ENCODE results near the gene SLC35F3. TPM values are rescaled to one million over a fixed set of nuclear protein-coding genes. Genes with fewer than 3 reads are reported as not detected.

The SLC35F3 gene
- total and polyA plus RNA-seq, 2 experiments from 2014 or later = 1.0 to 3.2 TPM

DNA sequence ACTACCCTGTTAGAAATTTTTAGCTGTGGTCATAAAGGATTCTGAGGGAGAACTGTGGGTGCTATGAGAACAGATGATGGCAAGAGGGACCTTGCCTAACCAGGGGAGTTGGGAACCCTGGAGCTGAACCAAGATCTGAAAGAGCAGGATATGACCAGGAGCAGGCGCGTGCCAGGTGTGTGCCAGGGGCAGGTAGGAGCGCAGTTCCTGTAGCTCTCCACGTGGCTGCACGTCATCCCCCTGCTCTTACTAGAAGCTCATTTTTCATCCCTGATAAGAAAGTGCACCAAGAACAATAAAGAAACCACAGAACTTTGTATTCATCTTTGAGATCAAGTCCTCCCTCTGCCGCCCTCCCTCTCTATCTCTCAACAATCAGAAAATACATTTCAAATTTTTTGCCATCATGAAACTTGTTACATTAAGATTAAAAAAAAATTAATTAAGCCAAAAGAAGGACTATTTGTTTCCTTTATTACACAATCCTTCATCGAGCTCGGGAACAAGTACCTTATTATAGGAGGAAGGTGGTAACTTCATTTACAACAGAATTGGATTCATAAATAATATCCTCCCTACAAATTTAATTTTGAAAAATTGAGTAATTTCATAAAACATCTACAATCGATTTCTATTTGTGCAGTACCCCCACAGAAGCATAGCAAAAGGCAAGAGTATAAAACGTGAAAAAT is 78.5 kb downstream of the SLC35F3 start:
- Histone ChIP-seq H3K36me3 (ENCODE audit: insufficient read depth) (no peaks in the 10 kb centered on the region), H4K20me1 (replicated peaks; ENCODE audit: insufficient read depth) (no peaks in the 10 kb centered on the region), H2AFZ (no peak overlapping the region), H3K4me2 (no peak overlapping the region), H3K9me2 (ENCODE audit: insufficient read depth) (no peaks in the 10 kb centered on the region), H3K4me1 (ENCODE audit: insufficient read depth) (no peaks in the 10 kb centered on the region), H3K79me2 (replicated peaks; ENCODE audit: insufficient read depth) (no peaks in the 10 kb centered on the region), H3K27me3 (ENCODE audit: insufficient read depth) (no peaks in the 10 kb centered on the region), H3F3A (replicated peaks; ENCODE audit: low read depth) (no peaks in the 10 kb centered on the region), H3K27ac (ENCODE audit: low read depth) (no peak overlapping the region), H3K4me3 (no peak overlapping the region)
- Mint-ChIP-seq H3K27me3 (ENCODE audit: insufficient read depth, low read depth, poor library complexity) (no peaks in the 10 kb centered on the region), H3K4me1 (peaks cover 15% of the 10 kb centered on the region), H3K36me3 (ENCODE audit: low read depth) (no peaks in the 10 kb centered on the region), H3K9me3 (no peaks in the 10 kb centered on the region), H3K27ac (no peak overlapping the region), H3K4me3 (no peak overlapping the region)
- no peak for DNase-seq (ENCODE audit: low spot score)
- TF ChIP-seq, protein P1, sequence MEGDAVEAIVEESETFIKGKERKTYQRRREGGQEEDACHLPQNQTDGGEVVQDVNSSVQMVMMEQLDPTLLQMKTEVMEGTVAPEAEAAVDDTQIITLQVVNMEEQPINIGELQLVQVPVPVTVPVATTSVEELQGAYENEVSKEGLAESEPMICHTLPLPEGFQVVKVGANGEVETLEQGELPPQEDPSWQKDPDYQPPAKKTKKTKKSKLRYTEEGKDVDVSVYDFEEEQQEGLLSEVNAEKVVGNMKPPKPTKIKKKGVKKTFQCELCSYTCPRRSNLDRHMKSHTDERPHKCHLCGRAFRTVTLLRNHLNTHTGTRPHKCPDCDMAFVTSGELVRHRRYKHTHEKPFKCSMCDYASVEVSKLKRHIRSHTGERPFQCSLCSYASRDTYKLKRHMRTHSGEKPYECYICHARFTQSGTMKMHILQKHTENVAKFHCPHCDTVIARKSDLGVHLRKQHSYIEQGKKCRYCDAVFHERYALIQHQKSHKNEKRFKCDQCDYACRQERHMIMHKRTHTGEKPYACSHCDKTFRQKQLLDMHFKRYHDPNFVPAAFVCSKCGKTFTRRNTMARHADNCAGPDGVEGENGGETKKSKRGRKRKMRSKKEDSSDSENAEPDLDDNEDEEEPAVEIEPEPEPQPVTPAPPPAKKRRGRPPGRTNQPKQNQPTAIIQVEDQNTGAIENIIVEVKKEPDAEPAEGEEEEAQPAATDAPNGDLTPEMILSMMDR (conservative IDR thresholded peaks at IDR 0.05; ENCODE audit: low read depth in 2 of 2) = no peak
- TF ChIP-seq JUNB (IDR thresholded peaks at IDR 0.05; ENCODE audit: unreplicated experiment) (no peak), STAT1 (IDR thresholded peaks at IDR 0.05; ENCODE audit: unreplicated experiment) (no peak), ETS1 (IDR thresholded peaks at IDR 0.05) (no peak), NANOG (IDR thresholded peaks at IDR 0.05; ENCODE audit: borderline replicate concordance) (no peak), EZH2 (IDR thresholded peaks at IDR 0.05; ENCODE audit: low read depth, unreplicated experiment) (no peak), EZH2phosphoT487 (IDR thresholded peaks at IDR 0.05; ENCODE audit: unreplicated experiment) (no peak), POLR2AphosphoS5 (IDR thresholded peaks at IDR 0.05; ENCODE audit: low read depth) (no peak), ZNF331 (CRISPR knock-in tag; IDR thresholded peaks at IDR 0.05; ENCODE audit: low read depth) (no peak)
- TF ChIP-seq, protein P2, sequence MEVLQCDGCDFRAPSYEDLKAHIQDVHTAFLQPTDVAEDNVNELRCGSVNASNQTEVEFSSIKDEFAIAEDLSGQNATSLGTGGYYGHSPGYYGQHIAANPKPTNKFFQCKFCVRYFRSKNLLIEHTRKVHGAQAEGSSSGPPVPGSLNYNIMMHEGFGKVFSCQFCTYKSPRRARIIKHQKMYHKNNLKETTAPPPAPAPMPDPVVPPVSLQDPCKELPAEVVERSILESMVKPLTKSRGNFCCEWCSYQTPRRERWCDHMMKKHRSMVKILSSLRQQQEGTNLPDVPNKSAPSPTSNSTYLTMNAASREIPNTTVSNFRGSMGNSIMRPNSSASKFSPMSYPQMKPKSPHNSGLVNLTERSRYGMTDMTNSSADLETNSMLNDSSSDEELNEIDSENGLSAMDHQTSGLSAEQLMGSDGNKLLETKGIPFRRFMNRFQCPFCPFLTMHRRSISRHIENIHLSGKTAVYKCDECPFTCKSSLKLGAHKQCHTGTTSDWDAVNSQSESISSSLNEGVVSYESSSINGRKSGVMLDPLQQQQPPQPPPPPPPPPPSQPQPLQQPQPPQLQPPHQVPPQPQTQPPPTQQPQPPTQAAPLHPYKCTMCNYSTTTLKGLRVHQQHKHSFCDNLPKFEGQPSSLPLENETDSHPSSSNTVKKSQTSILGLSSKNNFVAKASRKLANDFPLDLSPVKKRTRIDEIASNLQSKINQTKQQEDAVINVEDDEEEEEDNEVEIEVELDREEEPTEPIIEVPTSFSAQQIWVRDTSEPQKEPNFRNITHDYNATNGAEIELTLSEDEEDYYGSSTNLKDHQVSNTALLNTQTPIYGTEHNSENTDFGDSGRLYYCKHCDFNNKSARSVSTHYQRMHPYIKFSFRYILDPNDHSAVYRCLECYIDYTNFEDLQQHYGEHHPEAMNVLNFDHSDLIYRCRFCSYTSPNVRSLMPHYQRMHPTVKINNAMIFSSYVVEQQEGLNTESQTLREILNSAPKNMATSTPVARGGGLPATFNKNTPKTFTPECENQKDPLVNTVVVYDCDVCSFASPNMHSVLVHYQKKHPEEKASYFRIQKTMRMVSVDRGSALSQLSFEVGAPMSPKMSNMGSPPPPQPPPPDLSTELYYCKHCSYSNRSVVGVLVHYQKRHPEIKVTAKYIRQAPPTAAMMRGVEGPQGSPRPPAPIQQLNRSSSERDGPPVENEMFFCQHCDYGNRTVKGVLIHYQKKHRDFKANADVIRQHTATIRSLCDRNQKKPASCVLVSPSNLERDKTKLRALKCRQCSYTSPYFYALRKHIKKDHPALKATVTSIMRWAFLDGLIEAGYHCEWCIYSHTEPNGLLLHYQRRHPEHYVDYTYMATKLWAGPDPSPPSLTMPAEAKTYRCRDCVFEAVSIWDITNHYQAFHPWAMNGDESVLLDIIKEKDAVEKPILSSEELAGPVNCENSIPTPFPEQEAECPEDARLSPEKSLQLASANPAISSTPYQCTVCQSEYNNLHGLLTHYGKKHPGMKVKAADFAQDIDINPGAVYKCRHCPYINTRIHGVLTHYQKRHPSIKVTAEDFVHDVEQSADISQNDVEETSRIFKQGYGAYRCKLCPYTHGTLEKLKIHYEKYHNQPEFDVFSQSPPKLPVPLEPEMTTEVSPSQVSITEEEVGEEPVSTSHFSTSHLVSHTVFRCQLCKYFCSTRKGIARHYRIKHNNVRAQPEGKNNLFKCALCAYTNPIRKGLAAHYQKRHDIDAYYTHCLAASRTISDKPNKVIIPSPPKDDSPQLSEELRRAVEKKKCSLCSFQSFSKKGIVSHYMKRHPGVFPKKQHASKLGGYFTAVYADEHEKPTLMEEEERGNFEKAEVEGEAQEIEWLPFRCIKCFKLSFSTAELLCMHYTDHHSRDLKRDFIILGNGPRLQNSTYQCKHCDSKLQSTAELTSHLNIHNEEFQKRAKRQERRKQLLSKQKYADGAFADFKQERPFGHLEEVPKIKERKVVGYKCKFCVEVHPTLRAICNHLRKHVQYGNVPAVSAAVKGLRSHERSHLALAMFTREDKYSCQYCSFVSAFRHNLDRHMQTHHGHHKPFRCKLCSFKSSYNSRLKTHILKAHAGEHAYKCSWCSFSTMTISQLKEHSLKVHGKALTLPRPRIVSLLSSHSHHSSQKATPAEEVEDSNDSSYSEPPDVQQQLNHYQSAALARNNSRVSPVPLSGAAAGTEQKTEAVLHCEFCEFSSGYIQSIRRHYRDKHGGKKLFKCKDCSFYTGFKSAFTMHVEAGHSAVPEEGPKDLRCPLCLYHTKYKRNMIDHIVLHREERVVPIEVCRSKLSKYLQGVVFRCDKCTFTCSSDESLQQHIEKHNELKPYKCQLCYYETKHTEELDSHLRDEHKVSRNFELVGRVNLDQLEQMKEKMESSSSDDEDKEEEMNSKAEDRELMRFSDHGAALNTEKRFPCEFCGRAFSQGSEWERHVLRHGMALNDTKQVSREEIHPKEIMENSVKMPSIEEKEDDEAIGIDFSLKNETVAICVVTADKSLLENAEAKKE (CRISPR knock-in tag; IDR thresholded peaks at IDR 0.05) = no peak
- peak; percentile 52 for ATAC-seq
